Thoracic aorta (tissue), 2 donors: Measurements from ENCODE around the gene SLC6A1. TPM values are rescaled to one million over a fixed set of nuclear protein-coding genes. Genes with fewer than 3 reads are reported as not detected.

Experiments used
- ATAC-seq: fragments of 150-250 bp; one replicate; pipeline ENCODE4 v1.8.0; 2017; ENCODE audit warnings: low read depth; ENCODE audit not compliant: insufficient number of reproducible peaks, low FRiP score
- DNase-seq: peaks from one replicate; pipeline ENCODE4 v3.0.0-alpha.2; 2020; ENCODE audit warnings: low spot score
- H3K27ac ChIP-seq, 2 donors: fragments of 200-600 bp; sonication (generic); 1 replicate in 1 of 2; 2 replicates in 1 of 2; pipeline ENCODE4 v1.5.1; 2016; ENCODE audit warnings: mild to moderate bottlenecking in 2 of 2, moderate library complexity in 2 of 2
- H3K27me3 ChIP-seq: fragments of 200-600 bp; sonication (generic); replicated peaks from 2 replicates; pipeline ENCODE4 v1.6.0; 2016; ENCODE audit warnings: mild to moderate bottlenecking; ENCODE audit not compliant: insufficient read depth
- H3K36me3 ChIP-seq: fragments of 200-600 bp; sonication (generic); one replicate; pipeline ENCODE4 v1.5.1; 2016
- H3K4me1 ChIP-seq, 2 donors: fragments of 200-600 bp; sonication (generic); 1 replicate in 1 of 2; 2 replicates in 1 of 2; pipeline versions ENCODE4 v1.5.1 to v1.6.0; 2016; ENCODE audit warnings: low read depth in 2 of 2, mild to moderate bottlenecking in 1 of 2; ENCODE audit not compliant: control insufficient read depth in 1 of 2
- H3K4me3 ChIP-seq: fragments of 200-600 bp; sonication (generic); 2 replicates; pipeline ENCODE4 v1.5.1; 2016; ENCODE audit warnings: mild to moderate bottlenecking
- H3K9me3 ChIP-seq: fragments of 200-600 bp; sonication (generic); 2 replicates; pipeline ENCODE4 v1.5.1; 2016
- total RNA-seq, 2 donors: library from RNA; depleted of rRNA; stranded (reverse); fragments of >200 nt; gene quantifications; one replicate each; pipeline versions ENCODE4 v1.1.0 to v1.2.3, GENCODE V29; 2016
- TF ChIP-seq, protein P1 (sequence below): fragments of 200-600 bp; sonication (generic); IDR thresholded peaks from one replicate; pipeline ENCODE4 v1.5.1; 2019; ENCODE audit warnings: antibody characterized with exemption

The SLC6A1 gene
- total RNA-seq, 2 donors from 2014 or later = 1.2 to 4.6 TPM

- Histone ChIP-seq H3K36me3 (no peaks in the 10 kb centered on the region), H3K4me3 (no peak overlapping the region), H3K4me1 (no peaks in the 10 kb centered on the region), H3K9me3 (no peaks in the 10 kb centered on the region), H3K27ac (no peak overlapping the region), H3K27me3 (no peaks in the 10 kb centered on the region)
- TF ChIP-seq, protein P1, sequence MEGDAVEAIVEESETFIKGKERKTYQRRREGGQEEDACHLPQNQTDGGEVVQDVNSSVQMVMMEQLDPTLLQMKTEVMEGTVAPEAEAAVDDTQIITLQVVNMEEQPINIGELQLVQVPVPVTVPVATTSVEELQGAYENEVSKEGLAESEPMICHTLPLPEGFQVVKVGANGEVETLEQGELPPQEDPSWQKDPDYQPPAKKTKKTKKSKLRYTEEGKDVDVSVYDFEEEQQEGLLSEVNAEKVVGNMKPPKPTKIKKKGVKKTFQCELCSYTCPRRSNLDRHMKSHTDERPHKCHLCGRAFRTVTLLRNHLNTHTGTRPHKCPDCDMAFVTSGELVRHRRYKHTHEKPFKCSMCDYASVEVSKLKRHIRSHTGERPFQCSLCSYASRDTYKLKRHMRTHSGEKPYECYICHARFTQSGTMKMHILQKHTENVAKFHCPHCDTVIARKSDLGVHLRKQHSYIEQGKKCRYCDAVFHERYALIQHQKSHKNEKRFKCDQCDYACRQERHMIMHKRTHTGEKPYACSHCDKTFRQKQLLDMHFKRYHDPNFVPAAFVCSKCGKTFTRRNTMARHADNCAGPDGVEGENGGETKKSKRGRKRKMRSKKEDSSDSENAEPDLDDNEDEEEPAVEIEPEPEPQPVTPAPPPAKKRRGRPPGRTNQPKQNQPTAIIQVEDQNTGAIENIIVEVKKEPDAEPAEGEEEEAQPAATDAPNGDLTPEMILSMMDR = no peak
- DNase-seq (no peak), ATAC-seq (no peak)
These were observed 6.9 kb downstream of the SLC6A1 start for GRCh38 chr3:10999221-11000107.

DNA sequence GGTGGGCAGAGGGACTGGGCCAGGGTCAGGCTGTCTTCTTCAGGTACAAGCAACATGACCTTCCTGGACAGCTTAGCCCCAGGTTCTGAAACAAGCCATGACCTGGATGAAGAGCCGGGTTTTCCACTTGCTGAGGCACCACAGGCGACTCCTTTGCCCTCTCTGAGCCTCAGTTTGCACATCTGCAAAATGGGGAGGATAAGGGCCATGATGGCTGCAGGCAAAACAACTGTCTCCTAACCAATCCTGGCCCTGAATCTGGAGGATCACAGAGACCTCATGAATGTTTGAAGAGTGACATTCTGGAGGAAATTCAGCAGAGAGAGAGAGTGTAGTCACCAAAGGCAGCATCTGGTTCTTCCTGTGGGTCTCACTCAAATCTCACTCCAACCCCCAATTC is 8.0 kb downstream of the SLC6A1 start:
- no peak overlapping the region for H3K27ac ChIP-seq
- H3K9me3 ChIP-seq = no peaks in the 10 kb centered on the region
- no peaks in the 10 kb centered on the region for H3K4me1 ChIP-seq
- no peak overlapping the region for H3K4me3 ChIP-seq
- no peaks in the 10 kb centered on the region for H3K27me3 ChIP-seq
- TF ChIP-seq, protein P1 = no peak
- ATAC-seq = no peak
- H3K36me3 ChIP-seq = no peaks in the 10 kb centered on the region
- DNase-seq = no peak

- Histone ChIP-seq H3K36me3 (no peaks in the 10 kb centered on the region), H3K27ac (no peak overlapping the region), H3K27me3 (no peaks in the 10 kb centered on the region), H3K4me3 (no peak overlapping the region), H3K9me3 (no peaks in the 10 kb centered on the region), H3K4me1 (no peaks in the 10 kb centered on the region)
- TF ChIP-seq, protein P1 = no peak
- no peak for ATAC-seq
- DNase-seq = no peak
These were observed 8.6 kb downstream of the SLC6A1 start for GRCh38 chr3:11001020-11001657.

- Histone ChIP-seq H3K27ac (no peak overlapping the region), H3K4me1 (no peaks in the 10 kb centered on the region), H3K4me3 (no peak overlapping the region), H3K36me3 (no peaks in the 10 kb centered on the region), H3K9me3 (no peaks in the 10 kb centered on the region), H3K27me3 (no peaks in the 10 kb centered on the region)
- ATAC-seq (no peak), DNase-seq (no peak)
- TF ChIP-seq, protein P1 = no peak
These were observed 9.1 kb downstream of the SLC6A1 start for GRCh38 chr3:11001658-11002021.

GRCh38 chr3:11002371-11002807 is 9.8 kb downstream of the SLC6A1 start:
- Histone ChIP-seq H3K27ac (no peak overlapping the region), H3K4me3 (no peak overlapping the region), H3K4me1 (no peaks in the 10 kb centered on the region), H3K36me3 (no peaks in the 10 kb centered on the region), H3K27me3 (no peaks in the 10 kb centered on the region), H3K9me3 (no peaks in the 10 kb centered on the region)
- TF ChIP-seq, protein P1 = no peak
- ATAC-seq (no peak), DNase-seq (no peak)
